Measurements from ENCODE around the gene P3H4. TPM values are rescaled to one million over a fixed set of nuclear protein-coding genes. Genes with fewer than 3 reads are reported as not detected.

The P3H4 gene
- total RNA-seq, 1 donor from 2014 or later = 4.1 TPM

GRCh38 chr17:41762391-41762790, 49.4 kb downstream of the P3H4 start:
- Mint-ChIP-seq H3K9me3 (no peaks in the 10 kb centered on the region), H3K36me3 (ENCODE audit: low read depth) (no peaks in the 10 kb centered on the region), H3K27ac (no peak overlapping the region), H3K4me3 (no peak overlapping the region), H3K4me1 (no peaks in the 10 kb centered on the region), H3K27me3 (no peaks in the 10 kb centered on the region)
- no peak for DNase-seq
- intact Hi-C loops (cut with micrococcal nuclease) = no loop called here

- H3K4me3 Mint-ChIP-seq = no peak overlapping the region
- H3K36me3 Mint-ChIP-seq (ENCODE audit: low read depth) = no peaks in the 10 kb centered on the region
- no peak for DNase-seq
- H3K4me1 Mint-ChIP-seq = no peaks in the 10 kb centered on the region
- no peak overlapping the region for H3K27ac Mint-ChIP-seq
- H3K9me3 Mint-ChIP-seq = no peaks in the 10 kb centered on the region
- intact Hi-C loops (cut with micrococcal nuclease) = no loop called here
- no peaks in the 10 kb centered on the region for H3K27me3 Mint-ChIP-seq
Measured at GRCh38 chr17:41760878-41761277, 50.9 kb downstream of the P3H4 start.

GRCh38 chr17:41758601-41759000, 53.1 kb downstream of the P3H4 start:
- H3K9me3 Mint-ChIP-seq = no peaks in the 10 kb centered on the region
- no peaks in the 10 kb centered on the region for H3K36me3 Mint-ChIP-seq (ENCODE audit: low read depth)
- H3K4me3 Mint-ChIP-seq = no peak overlapping the region
- no peaks in the 10 kb centered on the region for H3K27me3 Mint-ChIP-seq
- intact Hi-C loops (cut with micrococcal nuclease) = no loop called here
- no peaks in the 10 kb centered on the region for H3K4me1 Mint-ChIP-seq
- DNase-seq = no peak
- H3K27ac Mint-ChIP-seq = no peak overlapping the region

- Mint-ChIP-seq H3K36me3 (ENCODE audit: low read depth) (no peaks in the 10 kb centered on the region), H3K27ac (no peak overlapping the region), H3K9me3 (no peaks in the 10 kb centered on the region), H3K27me3 (peaks cover 2% of the 10 kb centered on the region), H3K4me1 (no peaks in the 10 kb centered on the region), H3K4me3 (no peak overlapping the region)
- DNase-seq = no peak
- intact Hi-C loops (cut with micrococcal nuclease) = no loop called here
Measured at GRCh38 chr17:41754066-41754465, 57.7 kb downstream of the P3H4 start.

Other genes starting within 250 kb of the P3H4 start
- gene KRT9, start 239.9 kb downstream of the P3H4 start, total RNA-seq = not detected in 2 replicates
- gene KRT14, start 225.1 kb downstream of the P3H4 start, total RNA-seq = not detected in 2 replicates
- gene KRT16, start 199.2 kb downstream of the P3H4 start, total RNA-seq = not detected in 2 replicates
- not detected in 2 replicates for gene KRT17, start 187.4 kb downstream of the P3H4 start, total RNA-seq
- 837 and 858 TPM in 2 replicates for gene EIF1, start 123.1 kb downstream of the P3H4 start, total RNA-seq
- not detected in 2 replicates for gene GAST, start 99.6 kb downstream of the P3H4 start, total RNA-seq
- gene HAP1, start 77.3 kb downstream of the P3H4 start, total RNA-seq = 0.02 and 0.05 TPM in 2 replicates
- gene JUP, start 25.2 kb downstream of the P3H4 start, total RNA-seq = 0.14 and 0.24 TPM in 2 replicates
- gene FKBP10, start 1.1 kb upstream of the P3H4 start, total RNA-seq = 0.31 and 0.47 TPM in 2 replicates
- 46.2 and 47.3 TPM in 2 replicates for gene NT5C3B, start 24.3 kb upstream of the P3H4 start, total RNA-seq
- gene KLHL10, start 25.9 kb upstream of the P3H4 start, total RNA-seq = not detected in 2 replicates
- 22.6 and 22.8 TPM in 2 replicates for gene KLHL11, start 53.5 kb upstream of the P3H4 start, total RNA-seq
- 225 and 229 TPM in 2 replicates for gene ACLY, start 107.0 kb upstream of the P3H4 start, total RNA-seq
- gene ODAD4, start 118.7 kb upstream of the P3H4 start, total RNA-seq = 0.63 and 0.76 TPM in 2 replicates
- gene CNP, start 154.8 kb upstream of the P3H4 start, total RNA-seq = 81.6 and 84.1 TPM in 2 replicates
- gene DNAJC7, start 205.5 kb upstream of the P3H4 start, total RNA-seq = 121 and 128 TPM in 2 replicates
- 29.5 and 30.3 TPM in 2 replicates for gene NKIRAS2, start 208.1 kb upstream of the P3H4 start, total RNA-seq
- gene C17orf113, start 238.7 kb upstream of the P3H4 start, total RNA-seq = 0.05 and 0.07 TPM in 2 replicates